Nephron (organoid): ENCODE results near the gene RNF111.
"Not testable (repeated sequence)": the region's sequence is repeated elsewhere in the genome, so short reads cannot be mapped to it uniquely, and the experiment has no call there.

Experiments used
- H3K27ac Mint-ChIP-seq, 3 experiments: 2 replicates each; pipeline ENCODE4 v1.8.0; 2020; ENCODE audit warnings: mixed read lengths in 3 of 3, mild to moderate bottlenecking in 2 of 3, moderate library complexity in 1 of 3
- H3K27me3 Mint-ChIP-seq: 2 replicates; pipeline ENCODE4 v1.8.0; 2021; ENCODE audit warnings: low read depth, mild to moderate bottlenecking, moderate library complexity, mixed read lengths
- H3K36me3 Mint-ChIP-seq: 2 replicates; pipeline ENCODE4 v1.8.0; 2020; ENCODE audit warnings: low read depth, mixed read lengths
- H3K4me1 Mint-ChIP-seq: 2 replicates; pipeline ENCODE4 v1.8.0; 2020; ENCODE audit warnings: mixed read lengths
- H3K4me3 Mint-ChIP-seq, 3 experiments: 2 replicates each; pipeline ENCODE4 v1.8.0; 2020; ENCODE audit warnings: mild to moderate bottlenecking in 3 of 3, mixed read lengths in 3 of 3, moderate library complexity in 2 of 3
- H3K9me3 Mint-ChIP-seq: 2 replicates; pipeline ENCODE4 v1.8.0; 2020; ENCODE audit warnings: mixed read lengths
- CTCF ChIP-seq, 3 experiments: fragments of 200-600 bp; sonication (generic); IDR thresholded peaks; one replicate each; pipeline ENCODE4 v1.5.0; 2021; ENCODE audit warnings: antibody characterized with exemption in 3 of 3; ENCODE audit not compliant: unreplicated experiment in 3 of 3

Gene RNF111

GRCh38 chr15:59116771-59117170, 129.3 kb downstream of the RNF111 start:
- H3K4me1 Mint-ChIP-seq: no peaks in the 10 kb centered on the region
- peaks cover 69% of the 10 kb centered on the region for H3K36me3 Mint-ChIP-seq
- H3K9me3 Mint-ChIP-seq: no peaks in the 10 kb centered on the region
- no peak overlapping the region for H3K27ac Mint-ChIP-seq
- H3K4me3 Mint-ChIP-seq: no peak overlapping the region
- H3K27me3 Mint-ChIP-seq: no peaks in the 10 kb centered on the region
- no peak for TF ChIP-seq CTCF (IDR thresholded peaks at IDR 0.05; ENCODE audit: unreplicated experiment in 3 of 3)

DNA sequence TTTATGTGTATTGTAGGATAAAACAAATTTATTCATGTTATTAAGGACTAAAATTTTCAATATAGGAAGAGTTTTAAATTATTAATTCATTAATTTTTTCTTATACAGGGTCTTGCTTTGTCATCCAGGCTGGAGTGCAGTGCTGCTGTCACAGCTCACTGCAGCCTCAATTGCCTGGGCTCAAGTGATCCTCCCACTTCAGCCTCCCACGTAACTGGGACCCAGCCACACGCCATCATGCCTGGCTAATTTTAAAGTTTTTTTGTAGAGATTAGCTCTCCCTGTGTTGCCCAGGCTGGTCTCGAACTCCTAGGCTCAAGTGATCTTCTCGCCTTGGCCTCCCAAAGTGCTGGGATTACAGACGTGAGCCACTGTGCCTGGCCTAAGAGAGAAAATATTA, 132.2 kb downstream of the RNF111 start:
- Mint-ChIP-seq H3K4me3 (no peak overlapping the region), H3K36me3 (peaks cover 71% of the 10 kb centered on the region), H3K4me1 (no peaks in the 10 kb centered on the region), H3K9me3 (no peaks in the 10 kb centered on the region), H3K27ac (no peak overlapping the region), H3K27me3 (no peaks in the 10 kb centered on the region)
- no peak for TF ChIP-seq CTCF (IDR thresholded peaks at IDR 0.05; ENCODE audit: unreplicated experiment in 3 of 3)

GRCh38 chr15:59120937-59121336, 133.5 kb downstream of the RNF111 start:
- no peaks in the 10 kb centered on the region for H3K27me3 Mint-ChIP-seq
- H3K4me3 Mint-ChIP-seq: no peak overlapping the region
- TF ChIP-seq CTCF (IDR thresholded peaks at IDR 0.05; ENCODE audit: unreplicated experiment in 3 of 3): no peak
- H3K36me3 Mint-ChIP-seq: peaks cover 73% of the 10 kb centered on the region
- no peaks in the 10 kb centered on the region for H3K4me1 Mint-ChIP-seq
- H3K9me3 Mint-ChIP-seq: no peaks in the 10 kb centered on the region
- no peak overlapping the region for H3K27ac Mint-ChIP-seq

- peaks cover 21% of the 10 kb centered on the region for H3K9me3 Mint-ChIP-seq
- H3K27me3 Mint-ChIP-seq: no peaks in the 10 kb centered on the region
- TF ChIP-seq CTCF (IDR thresholded peaks at IDR 0.05; ENCODE audit: unreplicated experiment in 3 of 3): no peak
- H3K27ac Mint-ChIP-seq: no peak overlapping the region
- H3K4me1 Mint-ChIP-seq: no peaks in the 10 kb centered on the region
- H3K4me3 Mint-ChIP-seq: no peak overlapping the region
- H3K36me3 Mint-ChIP-seq: peaks cover 79% of the 10 kb centered on the region
Measured at GRCh38 chr15:59124261-59124660, 136.8 kb downstream of the RNF111 start.

DNA sequence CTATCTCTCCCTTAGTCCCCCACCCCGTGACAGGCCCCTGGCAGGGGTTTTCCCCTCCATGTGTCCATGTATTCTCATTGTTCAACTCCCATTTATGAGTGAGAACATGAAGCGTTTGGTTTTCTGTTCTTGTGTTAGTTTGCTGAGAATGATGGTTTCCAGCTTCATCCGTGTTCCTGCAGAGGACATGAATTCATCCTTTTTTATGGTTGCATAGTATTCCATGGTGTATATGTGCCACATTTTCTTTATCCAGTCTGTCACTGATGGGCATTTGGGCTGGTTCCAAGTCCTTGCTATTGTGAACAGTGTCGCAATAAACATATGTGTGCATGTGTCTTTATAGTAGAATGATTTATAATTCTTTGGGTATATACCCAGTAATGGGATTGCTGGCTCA, 138.2 kb downstream of the RNF111 start:
- peaks cover 33% of the 10 kb centered on the region for H3K9me3 Mint-ChIP-seq
- not testable (repeated sequence) for H3K27ac Mint-ChIP-seq, H3K4me1 Mint-ChIP-seq, H3K27me3 Mint-ChIP-seq, H3K4me3 Mint-ChIP-seq
- H3K36me3 Mint-ChIP-seq: peaks cover 86% of the 10 kb centered on the region

GRCh38 chr15:59127255-59127654, 139.8 kb downstream of the RNF111 start:
- H3K4me1 Mint-ChIP-seq, H3K4me3 Mint-ChIP-seq, H3K27ac Mint-ChIP-seq, H3K27me3 Mint-ChIP-seq: not testable (repeated sequence)
- Mint-ChIP-seq H3K36me3 (peaks cover 96% of the 10 kb centered on the region), H3K9me3 (peaks cover 37% of the 10 kb centered on the region)

DNA sequence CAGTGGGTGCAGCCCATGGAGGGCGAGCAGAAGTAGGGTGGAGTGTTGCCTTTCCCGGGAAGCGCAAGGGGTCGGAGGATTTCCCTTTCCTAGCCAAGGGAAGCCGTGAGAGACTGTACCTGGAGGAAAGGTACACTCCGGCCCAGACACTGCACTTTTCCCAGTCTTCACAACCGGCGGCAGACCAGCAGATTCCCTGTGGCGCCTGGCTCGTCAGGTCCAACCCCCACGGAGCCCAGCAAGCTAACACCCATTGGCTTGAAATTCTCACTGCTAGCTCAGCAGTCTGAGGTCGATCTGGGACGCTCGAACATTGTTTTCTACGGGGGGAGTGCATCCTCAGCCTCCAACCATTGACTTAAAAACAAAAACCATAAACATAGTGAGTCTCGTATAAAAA, 144.0 kb downstream of the RNF111 start:
- Mint-ChIP-seq H3K27ac (no peak overlapping the region), H3K4me3 (no peak overlapping the region), H3K27me3 (no peaks in the 10 kb centered on the region), H3K36me3 (peaks cover 93% of the 10 kb centered on the region), H3K4me1 (no peaks in the 10 kb centered on the region), H3K9me3 (peaks cover 37% of the 10 kb centered on the region)
- no peak for TF ChIP-seq CTCF (IDR thresholded peaks at IDR 0.05; ENCODE audit: unreplicated experiment in 3 of 3)
